ENCODE data around the gene PDE9A.
"Not testable (repeated sequence)": the region's sequence is repeated elsewhere in the genome, so short reads cannot be mapped to it uniquely, and the experiment has no call there.

The PDE9A gene

GRCh38 chr21:42628466-42629061 is 24.9 kb upstream of the PDE9A start:
- CTCF ChIA-PET; H3K36me3 ChIP-seq (ENCODE audit: control insufficient read depth in 4 of 4, insufficient read depth in 4 of 4, low read length in 3 of 4); H3K4me3 ChIP-seq (ENCODE audit: control insufficient read depth in 1 of 7, extremely low read depth in 1 of 7, insufficient read depth in 4 of 7, low read depth in 2 of 7, low read length in 6 of 7); H3K27ac ChIP-seq (ENCODE audit: insufficient read depth in 1 of 2, low read depth in 1 of 2, low read length in 2 of 2, poor library complexity in 1 of 2, severe bottlenecking in 2 of 2); H3K9me3 ChIP-seq (ENCODE audit: control extremely low read depth in 1 of 5, control insufficient read depth in 4 of 5, insufficient read depth in 2 of 5, low read depth in 1 of 5, low read length in 4 of 5); POLR2A ChIA-PET; H3K27me3 ChIP-seq (replicated peaks in 2 of 5; ENCODE audit: control insufficient read depth in 4 of 5, insufficient read depth in 5 of 5, low read length in 4 of 5); DNase-seq: not testable (repeated sequence)
- WGBS (ENCODE audit: insufficient coverage), result 96% methylated on average over 2 of the region's 2 CpGs
- peaks cover 0 to 21% (median 15%) of the 10 kb centered on the region in 4 experiments for H3K4me1 ChIP-seq (ENCODE audit: control extremely low read depth in 1 of 4, control insufficient read depth in 4 of 4, insufficient read depth in 4 of 4, low read length in 3 of 4)

DNA sequence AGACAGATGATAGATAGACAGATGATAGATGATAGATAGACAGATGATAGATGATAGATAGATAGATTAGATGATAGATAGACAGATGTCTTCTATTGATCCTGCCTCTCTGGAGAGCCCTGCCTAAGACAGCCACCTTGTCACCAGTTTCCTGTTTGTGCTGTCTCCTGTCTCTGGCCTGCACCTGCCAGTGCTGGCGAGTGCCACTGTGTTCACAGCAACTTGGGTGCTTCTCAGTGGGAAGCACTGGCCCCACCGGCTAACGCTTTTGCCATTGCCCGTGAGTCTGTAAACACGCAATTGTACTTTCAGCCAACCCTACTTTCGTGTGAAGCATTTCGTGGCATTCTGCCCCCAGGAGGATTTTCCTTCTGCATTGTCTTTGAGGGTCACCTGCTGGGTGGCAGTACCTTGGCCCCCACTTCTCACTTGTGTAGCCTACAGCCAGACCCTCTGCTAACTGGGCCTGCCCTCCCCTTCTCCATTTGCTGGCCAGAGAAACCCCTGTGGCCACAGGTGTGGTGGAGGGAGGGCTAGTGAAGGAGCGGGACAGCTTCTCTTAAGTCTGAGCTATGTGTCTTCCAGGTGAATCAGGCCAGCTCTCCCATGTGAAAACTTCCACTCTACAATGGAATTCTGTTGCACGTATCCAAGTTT is 23.4 kb upstream of the PDE9A start:
- no peaks in the 10 kb centered on the region for H3K36me3 ChIP-seq (ENCODE audit: control insufficient read depth in 4 of 4, insufficient read depth in 4 of 4, low read length in 3 of 4)
- H3K4me1 ChIP-seq (ENCODE audit: control extremely low read depth in 1 of 4, control insufficient read depth in 4 of 4, insufficient read depth in 4 of 4, low read length in 3 of 4), result peaks cover 0 to 11% (median 6%) of the 10 kb centered on the region in 4 experiments
- no peak overlapping the region for H3K27ac ChIP-seq (ENCODE audit: insufficient read depth in 1 of 2, low read depth in 1 of 2, low read length in 2 of 2, poor library complexity in 1 of 2, severe bottlenecking in 2 of 2)
- ChIA-PET POLR2A (no interaction called here), CTCF (no interaction called here)
- H3K4me3 ChIP-seq (ENCODE audit: control insufficient read depth in 1 of 7, extremely low read depth in 1 of 7, insufficient read depth in 4 of 7, low read depth in 2 of 7, low read length in 6 of 7), result no peak overlapping the region
- H3K9me3 ChIP-seq (ENCODE audit: control extremely low read depth in 1 of 5, control insufficient read depth in 4 of 5, insufficient read depth in 2 of 5, low read depth in 1 of 5, low read length in 4 of 5), result no peaks in the 10 kb centered on the region
- H3K27me3 ChIP-seq (replicated peaks in 2 of 5; ENCODE audit: control insufficient read depth in 4 of 5, insufficient read depth in 5 of 5, low read length in 4 of 5), result no peaks in the 10 kb centered on the region
- 94% methylated on average over 7 of the region's 9 CpGs for WGBS (ENCODE audit: insufficient coverage)
- DNase-seq, result no peak

GRCh38 chr21:42630626-42631025 is 22.8 kb upstream of the PDE9A start:
- Histone ChIP-seq H3K9me3 (ENCODE audit: control extremely low read depth in 1 of 5, control insufficient read depth in 4 of 5, insufficient read depth in 2 of 5, low read depth in 1 of 5, low read length in 4 of 5) (no peaks in the 10 kb centered on the region), H3K27me3 (replicated peaks in 2 of 5; ENCODE audit: control insufficient read depth in 4 of 5, insufficient read depth in 5 of 5, low read length in 4 of 5) (no peaks in the 10 kb centered on the region), H3K27ac (ENCODE audit: insufficient read depth in 1 of 2, low read depth in 1 of 2, low read length in 2 of 2, poor library complexity in 1 of 2, severe bottlenecking in 2 of 2) (no peak overlapping the region), H3K36me3 (ENCODE audit: control insufficient read depth in 4 of 4, insufficient read depth in 4 of 4, low read length in 3 of 4) (no peaks in the 10 kb centered on the region), H3K4me1 (ENCODE audit: control extremely low read depth in 1 of 4, control insufficient read depth in 4 of 4, insufficient read depth in 4 of 4, low read length in 3 of 4) (peaks cover 0 to 5% (median under 1%) of the 10 kb centered on the region in 4 experiments), H3K4me3 (ENCODE audit: control insufficient read depth in 1 of 7, extremely low read depth in 1 of 7, insufficient read depth in 4 of 7, low read depth in 2 of 7, low read length in 6 of 7) (no peak overlapping the region)
- WGBS (ENCODE audit: insufficient coverage), result 33% methylated on average over 8 of the region's 9 CpGs
- DNase-seq, result peak in 2 of 3 donors; percentile 44 to 58
- CTCF ChIA-PET, result no interaction called here
- POLR2A ChIA-PET, result no interaction called here

- 95% methylated on average over 3 of the region's 5 CpGs for WGBS (ENCODE audit: insufficient coverage)
- H3K4me1 ChIP-seq (ENCODE audit: control extremely low read depth in 1 of 4, control insufficient read depth in 4 of 4, insufficient read depth in 4 of 4, low read length in 3 of 4), result peaks cover 0 to 3% (median 0%) of the 10 kb centered on the region in 4 experiments
- no peaks in the 10 kb centered on the region for H3K27me3 ChIP-seq (replicated peaks in 2 of 5; ENCODE audit: control insufficient read depth in 4 of 5, insufficient read depth in 5 of 5, low read length in 4 of 5)
- no peak overlapping the region for H3K27ac ChIP-seq (ENCODE audit: insufficient read depth in 1 of 2, low read depth in 1 of 2, low read length in 2 of 2, poor library complexity in 1 of 2, severe bottlenecking in 2 of 2)
- no peak overlapping the region for H3K4me3 ChIP-seq (ENCODE audit: control insufficient read depth in 1 of 7, extremely low read depth in 1 of 7, insufficient read depth in 4 of 7, low read depth in 2 of 7, low read length in 6 of 7)
- no peaks in the 10 kb centered on the region for H3K36me3 ChIP-seq (ENCODE audit: control insufficient read depth in 4 of 4, insufficient read depth in 4 of 4, low read length in 3 of 4)
- ChIA-PET POLR2A (no interaction called here), CTCF (no interaction called here)
- no peak for DNase-seq
- H3K9me3 ChIP-seq (ENCODE audit: control extremely low read depth in 1 of 5, control insufficient read depth in 4 of 5, insufficient read depth in 2 of 5, low read depth in 1 of 5, low read length in 4 of 5), result no peaks in the 10 kb centered on the region
Measured at GRCh38 chr21:42631142-42631541, 22.3 kb upstream of the PDE9A start.

GRCh38 chr21:42632336-42632751 is 21.1 kb upstream of the PDE9A start:
- no peak overlapping the region for H3K27ac ChIP-seq (ENCODE audit: insufficient read depth in 1 of 2, low read depth in 1 of 2, low read length in 2 of 2, poor library complexity in 1 of 2, severe bottlenecking in 2 of 2)
- H3K27me3 ChIP-seq (replicated peaks in 2 of 5; ENCODE audit: control insufficient read depth in 4 of 5, insufficient read depth in 5 of 5, low read length in 4 of 5), result no peaks in the 10 kb centered on the region
- DNase-seq, result no peak
- no peaks in the 10 kb centered on the region for H3K36me3 ChIP-seq (ENCODE audit: control insufficient read depth in 4 of 4, insufficient read depth in 4 of 4, low read length in 3 of 4)
- WGBS (ENCODE audit: insufficient coverage), result 97% methylated on average over 10 of the region's 12 CpGs
- H3K4me1 ChIP-seq (ENCODE audit: control extremely low read depth in 1 of 4, control insufficient read depth in 4 of 4, insufficient read depth in 4 of 4, low read length in 3 of 4), result peaks cover 0 to 3% (median 0%) of the 10 kb centered on the region in 4 experiments
- ChIA-PET CTCF (no interaction called here), POLR2A (no interaction called here)
- no peak overlapping the region for H3K4me3 ChIP-seq (ENCODE audit: control insufficient read depth in 1 of 7, extremely low read depth in 1 of 7, insufficient read depth in 4 of 7, low read depth in 2 of 7, low read length in 6 of 7)
- no peaks in the 10 kb centered on the region for H3K9me3 ChIP-seq (ENCODE audit: control extremely low read depth in 1 of 5, control insufficient read depth in 4 of 5, insufficient read depth in 2 of 5, low read depth in 1 of 5, low read length in 4 of 5)

GRCh38 chr21:42632771-42633690 is 20.4 kb upstream of the PDE9A start:
- ChIA-PET CTCF (no interaction called here), POLR2A (no interaction called here)
- Histone ChIP-seq H3K4me1 (ENCODE audit: control extremely low read depth in 1 of 4, control insufficient read depth in 4 of 4, insufficient read depth in 4 of 4, low read length in 3 of 4) (peaks cover 0 to 3% (median 1%) of the 10 kb centered on the region in 4 experiments), H3K9me3 (ENCODE audit: control extremely low read depth in 1 of 5, control insufficient read depth in 4 of 5, insufficient read depth in 2 of 5, low read depth in 1 of 5, low read length in 4 of 5) (no peaks in the 10 kb centered on the region), H3K36me3 (ENCODE audit: control insufficient read depth in 4 of 4, insufficient read depth in 4 of 4, low read length in 3 of 4) (no peaks in the 10 kb centered on the region), H3K4me3 (ENCODE audit: control insufficient read depth in 1 of 7, extremely low read depth in 1 of 7, insufficient read depth in 4 of 7, low read depth in 2 of 7, low read length in 6 of 7) (no peak overlapping the region), H3K27ac (ENCODE audit: insufficient read depth in 1 of 2, low read depth in 1 of 2, low read length in 2 of 2, poor library complexity in 1 of 2, severe bottlenecking in 2 of 2) (no peak overlapping the region), H3K27me3 (replicated peaks in 2 of 5; ENCODE audit: control insufficient read depth in 4 of 5, insufficient read depth in 5 of 5, low read length in 4 of 5) (no peaks in the 10 kb centered on the region)
- WGBS (ENCODE audit: insufficient coverage), result 97% methylated on average over 19 of the region's 21 CpGs
- no peak for DNase-seq

GRCh38 chr21:42633858-42634257 is 19.6 kb upstream of the PDE9A start:
- Histone ChIP-seq H3K27me3 (replicated peaks in 2 of 5; ENCODE audit: control insufficient read depth in 4 of 5, insufficient read depth in 5 of 5, low read length in 4 of 5) (no peaks in the 10 kb centered on the region), H3K9me3 (ENCODE audit: control extremely low read depth in 1 of 5, control insufficient read depth in 4 of 5, insufficient read depth in 2 of 5, low read depth in 1 of 5, low read length in 4 of 5) (no peaks in the 10 kb centered on the region), H3K36me3 (ENCODE audit: control insufficient read depth in 4 of 4, insufficient read depth in 4 of 4, low read length in 3 of 4) (no peaks in the 10 kb centered on the region), H3K4me3 (ENCODE audit: control insufficient read depth in 1 of 7, extremely low read depth in 1 of 7, insufficient read depth in 4 of 7, low read depth in 2 of 7, low read length in 6 of 7) (no peak overlapping the region), H3K27ac (ENCODE audit: insufficient read depth in 1 of 2, low read depth in 1 of 2, low read length in 2 of 2, poor library complexity in 1 of 2, severe bottlenecking in 2 of 2) (no peak overlapping the region), H3K4me1 (ENCODE audit: control extremely low read depth in 1 of 4, control insufficient read depth in 4 of 4, insufficient read depth in 4 of 4, low read length in 3 of 4) (peaks cover 0 to 9% (median 2%) of the 10 kb centered on the region in 4 experiments)
- DNase-seq, result no peak
- ChIA-PET POLR2A (no interaction called here), CTCF (no interaction called here)
- WGBS (ENCODE audit: insufficient coverage), result 98% methylated on average over 9 of the region's 10 CpGs
